HepG2 (cell line): ENCODE results near the gene TNFAIP2. TPM values are rescaled to one million over a fixed set of nuclear protein-coding genes. Genes with fewer than 3 reads are reported as not detected.

ENCODE experiments used
- CBFB ChIP-seq: sonication (generic); formaldehyde crosslinking; IDR thresholded peaks from 2 replicates; pipeline ENCODE4 v1.4.0; 2020; ENCODE audit warnings: missing genetic modification reagents
- JUN ChIP-seq: sonication (generic); formaldehyde crosslinking; IDR thresholded peaks from 2 replicates; pipeline ENCODE4 v1.4.0; 2020; ENCODE audit warnings: mild to moderate bottlenecking, missing genetic modification reagents
- MEIS2 ChIP-seq: sonication (generic); formaldehyde crosslinking; IDR thresholded peaks from 2 replicates; pipeline ENCODE4 v1.9.0; 2021; ENCODE audit warnings: mild to moderate bottlenecking, missing genetic modification reagents
- PTBP1 ChIP-seq: fragments of 200-400 bp; formaldehyde crosslinking; IDR thresholded peaks from 2 replicates; pipeline ENCODE4 v1.6.1; 2018; ENCODE audit warnings: low read length, low read depth; ENCODE audit not compliant: poor library complexity, severe bottlenecking
- RARG ChIP-seq: sonication (generic); formaldehyde crosslinking; IDR thresholded peaks from 2 replicates; pipeline ENCODE4 v1.4.0; 2020; ENCODE audit warnings: low read depth, mild to moderate bottlenecking, missing genetic modification reagents
- SATB2 ChIP-seq: sonication (generic); formaldehyde crosslinking; IDR thresholded peaks from 2 replicates; pipeline ENCODE4 v1.5.0; 2020; ENCODE audit warnings: missing genetic modification reagents
- SKIL ChIP-seq: sonication (generic); formaldehyde crosslinking; IDR thresholded peaks from 2 replicates; pipeline ENCODE4 v1.8.0; 2022; ENCODE audit warnings: missing genetic modification reagents, mild to moderate bottlenecking, moderate library complexity, borderline replicate concordance
- SUZ12 ChIP-seq: fragments of 150-350 bp; IDR thresholded peaks from 2 replicates; pipeline ENCODE4 v1.6.1; 2014; ENCODE audit warnings: low read depth, low read length
- ZMYM2 ChIP-seq: sonication (generic); formaldehyde crosslinking; IDR thresholded peaks from 2 replicates; pipeline ENCODE4 v1.8.0; 2022; ENCODE audit warnings: mild to moderate bottlenecking, missing genetic modification reagents
- ZNF362 ChIP-seq: sonication (generic); formaldehyde crosslinking; IDR thresholded peaks from 2 replicates; pipeline ENCODE4 v1.4.0; 2020; ENCODE audit warnings: missing genetic modification reagents, mild to moderate bottlenecking, borderline replicate concordance
- ZNF383 ChIP-seq: sonication (generic); formaldehyde crosslinking; IDR thresholded peaks from 2 replicates; pipeline ENCODE4 v1.4.0; 2020; ENCODE audit warnings: missing genetic modification reagents, mild to moderate bottlenecking, borderline replicate concordance
- ZNF431 ChIP-seq: sonication (generic); formaldehyde crosslinking; IDR thresholded peaks from 2 replicates; pipeline ENCODE4 v1.9.0; 2022; ENCODE audit warnings: missing genetic modification reagents, low read depth, mild to moderate bottlenecking, borderline replicate concordance
- ZNF552 ChIP-seq: sonication (generic); formaldehyde crosslinking; IDR thresholded peaks from 2 replicates; pipeline ENCODE4 v1.9.0; 2022; ENCODE audit warnings: missing genetic modification reagents, mild to moderate bottlenecking, borderline replicate concordance
- ZNF776 ChIP-seq: sonication (generic); formaldehyde crosslinking; IDR thresholded peaks from 2 replicates; pipeline ENCODE4 v1.4.0; 2020; ENCODE audit warnings: mild to moderate bottlenecking, missing genetic modification reagents
- polyA plus RNA-seq, 8 experiments: library from polyadenylated mRNA; depleted of rRNA in 3 of 8; stranded (reverse) in 7 of 8; unstranded in 1 of 8; fragments of >200 nt; fragmentation: Illumina TruSeq in 4 of 8; extraction: Trizol in 4 of 8; gene quantifications; 2 replicates each; pipeline versions ENCODE4 v1.2.1 to v1.2.3, GENCODE V29; 2011 to 2016; ENCODE audit warnings: low read depth in 4 of 8, missing spikeins in 1 of 8, mixed read lengths in 1 of 8; ENCODE audit not compliant: insufficient read depth in 1 of 8
- total RNA-seq, 5 experiments: library from RNA; depleted of rRNA; stranded (reverse); fragments of >200 nt; fragmentation: Illumina TruSeq; extraction: Trizol; gene quantifications; 2 replicates each; pipeline ENCODE4 v1.2.3, GENCODE V29; 2016; ENCODE audit warnings: low read depth in 1 of 5
- TF ChIP-seq, protein P1 (sequence below): sonication (generic); formaldehyde crosslinking; IDR thresholded peaks from 2 replicates; pipeline ENCODE4 v1.4.0; 2020; ENCODE audit warnings: missing genetic modification reagents, borderline replicate concordance
- TF ChIP-seq, protein P2 (sequence below): sonication (generic); formaldehyde crosslinking; IDR thresholded peaks from 2 replicates; pipeline ENCODE4 v1.8.1; 2023; ENCODE audit warnings: mild to moderate bottlenecking, missing genetic modification reagents
- TF ChIP-seq, protein P3 (sequence below): sonication (generic); formaldehyde crosslinking; conservative IDR thresholded peaks from 2 replicates; pipeline ENCODE4 v1.8.0; 2022; ENCODE audit warnings: low read depth, missing genetic modification reagents

TNFAIP2 gene
- total and polyA plus RNA-seq, 2 of the 13 experiments (the other 11 are each of a cell fraction or from before 2014, with no cell fraction given), result 0.46 to 1.5 TPM

DNA sequence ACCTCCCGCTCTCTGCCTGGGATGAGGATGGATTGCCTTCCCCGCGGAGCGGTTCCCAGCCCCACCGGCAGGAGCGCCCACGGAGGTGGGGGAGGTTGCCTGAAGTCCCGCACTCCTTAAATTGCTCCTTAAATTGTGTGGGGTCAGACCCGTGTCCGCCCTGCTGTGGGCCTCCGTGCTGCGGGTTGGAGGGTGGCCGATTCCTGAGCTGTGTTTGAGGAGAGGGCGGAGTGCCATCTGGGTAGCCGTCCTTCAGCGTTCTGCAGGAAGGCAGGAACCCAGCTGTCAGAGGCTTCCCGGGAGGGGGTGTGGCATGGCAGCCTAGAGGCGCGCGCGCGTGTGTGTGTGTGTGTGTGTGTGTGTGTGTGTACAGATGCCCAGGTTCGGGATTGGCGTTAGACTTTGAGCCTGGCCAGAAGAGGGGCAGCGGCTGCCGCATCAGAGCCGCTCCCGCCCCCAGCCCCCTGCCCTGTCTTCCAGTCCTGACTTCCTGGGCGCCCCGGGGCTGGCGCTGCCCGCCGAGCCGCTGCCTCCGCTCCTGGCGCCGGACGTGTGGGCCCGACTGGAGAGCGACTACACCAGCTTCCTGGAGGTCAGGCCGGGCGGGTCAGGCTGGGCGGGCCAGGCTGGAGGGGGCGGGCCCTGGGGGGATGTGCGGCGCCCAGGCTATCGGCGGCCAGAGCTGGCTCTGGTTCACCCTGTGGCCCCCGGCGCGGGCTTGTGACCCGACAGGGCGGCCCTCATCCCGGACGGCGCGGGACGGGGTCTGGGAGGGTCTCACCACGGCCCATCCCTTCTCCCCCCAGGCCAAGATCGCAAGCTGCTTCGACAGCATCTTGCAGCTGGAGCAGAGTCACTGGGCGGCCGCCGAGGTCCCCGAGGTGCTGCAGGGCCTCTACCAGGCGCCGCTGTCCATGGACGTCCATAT, 19.5 kb upstream of the TNFAIP2 start (continued):
- peak; percentile 71; the same call in 1 of the 2 replicates for TF ChIP-seq ZNF362 (CRISPR knock-in tag)
- TF ChIP-seq ZMYM2 (CRISPR knock-in tag), result no peak
- peak; percentile 65; the same call in 1 of the 2 replicates for TF ChIP-seq MEIS2 (CRISPR knock-in tag)
- TF ChIP-seq SUZ12, result no peak
- no peak for TF ChIP-seq CBFB
- TF ChIP-seq RARG (CRISPR knock-in tag), result no peak
- TF ChIP-seq SKIL (CRISPR knock-in tag), result peak; percentile 76; the same call in 1 of the 2 replicates
- TF ChIP-seq PTBP1, result peak; percentile 20
- peak; percentile 88; the same call in 1 of the 2 replicates for TF ChIP-seq ZNF383 (CRISPR knock-in tag)
- TF ChIP-seq, protein P1, sequence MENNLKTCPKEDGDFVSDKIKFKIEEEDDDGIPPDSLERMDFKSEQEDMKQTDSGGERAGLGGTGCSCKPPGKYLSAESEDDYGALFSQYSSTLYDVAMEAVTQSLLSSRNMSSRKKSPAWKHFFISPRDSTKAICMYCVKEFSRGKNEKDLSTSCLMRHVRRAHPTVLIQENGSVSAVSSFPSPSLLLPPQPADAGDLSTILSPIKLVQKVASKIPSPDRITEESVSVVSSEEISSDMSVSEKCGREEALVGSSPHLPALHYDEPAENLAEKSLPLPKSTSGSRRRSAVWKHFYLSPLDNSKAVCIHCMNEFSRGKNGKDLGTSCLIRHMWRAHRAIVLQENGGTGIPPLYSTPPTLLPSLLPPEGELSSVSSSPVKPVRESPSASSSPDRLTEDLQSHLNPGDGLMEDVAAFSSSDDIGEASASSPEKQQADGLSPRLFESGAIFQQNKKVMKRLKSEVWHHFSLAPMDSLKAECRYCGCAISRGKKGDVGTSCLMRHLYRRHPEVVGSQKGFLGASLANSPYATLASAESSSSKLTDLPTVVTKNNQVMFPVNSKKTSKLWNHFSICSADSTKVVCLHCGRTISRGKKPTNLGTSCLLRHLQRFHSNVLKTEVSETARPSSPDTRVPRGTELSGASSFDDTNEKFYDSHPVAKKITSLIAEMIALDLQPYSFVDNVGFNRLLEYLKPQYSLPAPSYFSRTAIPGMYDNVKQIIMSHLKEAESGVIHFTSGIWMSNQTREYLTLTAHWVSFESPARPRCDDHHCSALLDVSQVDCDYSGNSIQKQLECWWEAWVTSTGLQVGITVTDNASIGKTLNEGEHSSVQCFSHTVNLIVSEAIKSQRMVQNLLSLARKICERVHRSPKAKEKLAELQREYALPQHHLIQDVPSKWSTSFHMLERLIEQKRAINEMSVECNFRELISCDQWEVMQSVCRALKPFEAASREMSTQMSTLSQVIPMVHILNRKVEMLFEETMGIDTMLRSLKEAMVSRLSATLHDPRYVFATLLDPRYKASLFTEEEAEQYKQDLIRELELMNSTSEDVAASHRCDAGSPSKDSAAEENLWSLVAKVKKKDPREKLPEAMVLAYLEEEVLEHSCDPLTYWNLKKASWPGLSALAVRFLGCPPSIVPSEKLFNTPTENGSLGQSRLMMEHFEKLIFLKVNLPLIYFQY (CRISPR knock-in tag), result peak; percentile 85; the same call in 1 of the 2 replicates
- TF ChIP-seq JUN (CRISPR knock-in tag), result no peak
- TF ChIP-seq, protein P2, sequence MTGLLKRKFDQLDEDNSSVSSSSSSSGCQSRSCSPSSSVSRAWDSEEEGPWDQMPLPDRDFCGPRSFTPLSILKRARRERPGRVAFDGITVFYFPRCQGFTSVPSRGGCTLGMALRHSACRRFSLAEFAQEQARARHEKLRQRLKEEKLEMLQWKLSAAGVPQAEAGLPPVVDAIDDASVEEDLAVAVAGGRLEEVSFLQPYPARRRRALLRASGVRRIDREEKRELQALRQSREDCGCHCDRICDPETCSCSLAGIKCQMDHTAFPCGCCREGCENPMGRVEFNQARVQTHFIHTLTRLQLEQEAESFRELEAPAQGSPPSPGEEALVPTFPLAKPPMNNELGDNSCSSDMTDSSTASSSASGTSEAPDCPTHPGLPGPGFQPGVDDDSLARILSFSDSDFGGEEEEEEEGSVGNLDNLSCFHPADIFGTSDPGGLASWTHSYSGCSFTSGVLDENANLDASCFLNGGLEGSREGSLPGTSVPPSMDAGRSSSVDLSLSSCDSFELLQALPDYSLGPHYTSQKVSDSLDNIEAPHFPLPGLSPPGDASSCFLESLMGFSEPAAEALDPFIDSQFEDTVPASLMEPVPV (CRISPR knock-in tag), result peak; percentile 64; the same call in 1 of the 2 replicates
- TF ChIP-seq, protein P3, sequence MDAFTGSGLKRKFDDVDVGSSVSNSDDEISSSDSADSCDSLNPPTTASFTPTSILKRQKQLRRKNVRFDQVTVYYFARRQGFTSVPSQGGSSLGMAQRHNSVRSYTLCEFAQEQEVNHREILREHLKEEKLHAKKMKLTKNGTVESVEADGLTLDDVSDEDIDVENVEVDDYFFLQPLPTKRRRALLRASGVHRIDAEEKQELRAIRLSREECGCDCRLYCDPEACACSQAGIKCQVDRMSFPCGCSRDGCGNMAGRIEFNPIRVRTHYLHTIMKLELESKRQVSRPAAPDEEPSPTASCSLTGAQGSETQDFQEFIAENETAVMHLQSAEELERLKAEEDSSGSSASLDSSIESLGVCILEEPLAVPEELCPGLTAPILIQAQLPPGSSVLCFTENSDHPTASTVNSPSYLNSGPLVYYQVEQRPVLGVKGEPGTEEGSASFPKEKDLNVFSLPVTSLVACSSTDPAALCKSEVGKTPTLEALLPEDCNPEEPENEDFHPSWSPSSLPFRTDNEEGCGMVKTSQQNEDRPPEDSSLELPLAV (CRISPR knock-in tag), result no peak
- no peak for TF ChIP-seq ZNF552
- TF ChIP-seq ZNF776 (CRISPR knock-in tag), result peak; percentile 72; the same call in 1 of the 2 replicates
- TF ChIP-seq SATB2, result no peak
- peak; percentile 71; the same call in 1 of the 2 replicates for TF ChIP-seq ZNF431
